Stimulated activated CD8-positive, alpha-beta memory T cell treated with anti-CD3 and anti-CD28 coated beads, Interleukin-2, amount 100 ng/mL, for 1 hour (primary cell): ENCODE data around the gene HSP90B1.

Experiments
- DNase-seq, 2 donors: peaks; one replicate each; pipeline ENCODE4 v3.0.0-alpha.2; 2020; ENCODE audit warnings: low read depth in 2 of 2

HSP90B1 gene

GRCh38 chr12:103975368-103975767 lies 45.2 kb downstream of the HSP90B1 start:
- DNase-seq, result no peak

- DNase-seq, result no peak
These were observed 48.3 kb downstream of the HSP90B1 start for GRCh38 chr12:103978384-103978982.

DNA sequence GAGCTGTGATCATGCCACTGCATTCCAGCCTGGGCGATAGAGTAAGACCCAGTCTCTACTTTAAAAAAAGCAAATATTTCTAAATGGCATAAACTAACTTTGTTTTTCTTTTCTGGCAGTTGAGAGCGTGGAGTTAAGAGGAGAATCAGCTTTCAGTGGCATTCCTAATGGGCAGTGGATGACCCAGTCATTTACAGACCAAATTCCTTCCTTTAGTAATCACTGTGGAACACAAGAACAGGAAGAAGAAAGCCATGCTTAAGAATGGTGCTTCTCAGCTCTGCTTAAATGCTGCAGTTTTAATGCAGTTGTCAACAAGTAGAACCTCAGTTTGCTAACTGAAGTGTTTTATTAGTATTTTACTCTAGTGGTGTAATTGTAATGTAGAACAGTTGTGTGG lies 56.6 kb downstream of the HSP90B1 start:
- no peak for DNase-seq

- DNase-seq, result no peak
These were observed 64.0 kb downstream of the HSP90B1 start for GRCh38 chr12:103994235-103994634.

GRCh38 chr12:103996595-103996994 lies 66.4 kb downstream of the HSP90B1 start:
- no peak for DNase-seq

- no peak for DNase-seq
These were observed 67.2 kb downstream of the HSP90B1 start for GRCh38 chr12:103997286-103997900.
